Measurements from ENCODE around the gene TMEM247. TPM values are rescaled to one million over a fixed set of nuclear protein-coding genes. Genes with fewer than 3 reads are reported as not detected.
"Not testable (repeated sequence)": the region's sequence is repeated elsewhere in the genome, so short reads cannot be mapped to it uniquely, and the experiment has no call there.

Gene TMEM247
- total RNA-seq, 1 experiment from 2014 or later: not detected

- H3K4me1 ChIP-seq: no peaks in the 10 kb centered on the region
- intact Hi-C loops (cut with micrococcal nuclease; ENCODE audit: unreplicated experiment): no loop called here
- ChIA-PET CTCF (no interaction called here), POLR2A (interaction anchor here (0.5 kb wide), 1 partner anchor 1469 kb away, joined by 4 read pairs; no protein-coding TSS in a partner anchor)
- no peaks in the 10 kb centered on the region for H3K36me3 ChIP-seq (ENCODE audit: control insufficient read depth, insufficient read depth, low read length)
- Mint-ChIP-seq H3K36me3 (ENCODE audit: insufficient read depth, unreplicated experiment) (no peaks in the 10 kb centered on the region), H3K27ac (ENCODE audit: unreplicated experiment) (no peak overlapping the region), H3K4me1 (ENCODE audit: low read depth, unreplicated experiment) (no peaks in the 10 kb centered on the region), H3K4me3 (ENCODE audit: unreplicated experiment) (no peak overlapping the region), H3K27me3 (ENCODE audit: insufficient read depth, unreplicated experiment) (peaks cover 10% of the 10 kb centered on the region), H3K9me3 (ENCODE audit: unreplicated experiment) (peaks cover 9% of the 10 kb centered on the region)
- BruUV-seq (replicated peaks): no TSS peak
- H3K4me3 ChIP-seq (ENCODE audit: low read depth, low read length): no peak overlapping the region
- H3K9me3 ChIP-seq: no peaks in the 10 kb centered on the region
- H3K27me3 ChIP-seq (replicated peaks; ENCODE audit: control insufficient read depth, insufficient read depth, low read length): no peaks in the 10 kb centered on the region
- DNase-seq: no peak
- TF ChIP-seq CTCF (IDR thresholded peaks at IDR 0.05; ENCODE audit: insufficient read depth in 1 of 2, low read depth in 1 of 2, low read length in 1 of 2, severe bottlenecking in 1 of 2, unreplicated experiment in 1 of 2): no peak
Measured at GRCh38 chr2:46471019-46471583, 8.3 kb upstream of the TMEM247 start.

GRCh38 chr2:46471697-46472096 is 7.7 kb upstream of the TMEM247 start:
- no peaks in the 10 kb centered on the region for H3K9me3 ChIP-seq
- Mint-ChIP-seq H3K27ac (ENCODE audit: unreplicated experiment) (no peak overlapping the region), H3K36me3 (ENCODE audit: insufficient read depth, unreplicated experiment) (no peaks in the 10 kb centered on the region), H3K9me3 (ENCODE audit: unreplicated experiment) (peaks cover 14% of the 10 kb centered on the region), H3K4me1 (ENCODE audit: low read depth, unreplicated experiment) (no peaks in the 10 kb centered on the region), H3K4me3 (ENCODE audit: unreplicated experiment) (no peak overlapping the region), H3K27me3 (ENCODE audit: insufficient read depth, unreplicated experiment) (peaks cover 12% of the 10 kb centered on the region)
- no peak overlapping the region for H3K4me3 ChIP-seq (ENCODE audit: low read depth, low read length)
- no peaks in the 10 kb centered on the region for H3K27me3 ChIP-seq (replicated peaks; ENCODE audit: control insufficient read depth, insufficient read depth, low read length)
- BruUV-seq (replicated peaks): no TSS peak
- H3K36me3 ChIP-seq (ENCODE audit: control insufficient read depth, insufficient read depth, low read length): no peaks in the 10 kb centered on the region
- ChIA-PET POLR2A (no interaction called here), CTCF (no interaction called here)
- no peak for TF ChIP-seq CTCF (IDR thresholded peaks at IDR 0.05; ENCODE audit: insufficient read depth in 1 of 2, low read depth in 1 of 2, low read length in 1 of 2, severe bottlenecking in 1 of 2, unreplicated experiment in 1 of 2)
- intact Hi-C loops (cut with micrococcal nuclease; ENCODE audit: unreplicated experiment): no loop called here
- no peak for DNase-seq
- H3K4me1 ChIP-seq: no peaks in the 10 kb centered on the region

- H3K4me3 Mint-ChIP-seq (ENCODE audit: unreplicated experiment); CTCF ChIA-PET; H3K4me3 ChIP-seq (ENCODE audit: low read depth, low read length); POLR2A ChIA-PET; BruUV-seq (replicated peaks); H3K27me3 ChIP-seq (replicated peaks; ENCODE audit: control insufficient read depth, insufficient read depth, low read length); H3K4me1 Mint-ChIP-seq (ENCODE audit: low read depth, unreplicated experiment); intact Hi-C loops (cut with micrococcal nuclease; ENCODE audit: unreplicated experiment); H3K36me3 ChIP-seq (ENCODE audit: control insufficient read depth, insufficient read depth, low read length); DNase-seq; H3K4me1 ChIP-seq; H3K27ac Mint-ChIP-seq (ENCODE audit: unreplicated experiment); H3K9me3 ChIP-seq; H3K36me3 Mint-ChIP-seq (ENCODE audit: insufficient read depth, unreplicated experiment): not testable (repeated sequence)
- Mint-ChIP-seq H3K9me3 (ENCODE audit: unreplicated experiment) (peaks cover 18% of the 10 kb centered on the region), H3K27me3 (ENCODE audit: insufficient read depth, unreplicated experiment) (peaks cover 12% of the 10 kb centered on the region)
Measured at GRCh38 chr2:46472165-46472564, 7.2 kb upstream of the TMEM247 start.

GRCh38 chr2:46477462-46477861 is 1.9 kb upstream of the TMEM247 start:
- H3K36me3 ChIP-seq (ENCODE audit: control insufficient read depth, insufficient read depth, low read length); H3K27me3 ChIP-seq (replicated peaks; ENCODE audit: control insufficient read depth, insufficient read depth, low read length); BruUV-seq (replicated peaks); H3K27me3 Mint-ChIP-seq (ENCODE audit: insufficient read depth, unreplicated experiment); H3K4me1 Mint-ChIP-seq (ENCODE audit: low read depth, unreplicated experiment); H3K4me3 ChIP-seq (ENCODE audit: low read depth, low read length); H3K27ac Mint-ChIP-seq (ENCODE audit: unreplicated experiment); intact Hi-C loops (cut with micrococcal nuclease; ENCODE audit: unreplicated experiment); H3K9me3 ChIP-seq; CTCF ChIA-PET; H3K4me1 ChIP-seq; H3K36me3 Mint-ChIP-seq (ENCODE audit: insufficient read depth, unreplicated experiment): not testable (repeated sequence)
- POLR2A ChIA-PET: interaction anchor here (0.7 kb wide), 1 partner anchor 12 kb away, joined by 4 read pairs; no protein-coding TSS in a partner anchor
- H3K4me3 Mint-ChIP-seq (ENCODE audit: unreplicated experiment): peak overlapping the region; percentile 39
- peaks cover 18% of the 10 kb centered on the region for H3K9me3 Mint-ChIP-seq (ENCODE audit: unreplicated experiment)
- peak; percentile 61 to 68 for DNase-seq

Data from Caco-2 (cell line).